ENCODE data around the gene PALLD. TPM values are rescaled to one million over a fixed set of nuclear protein-coding genes. Genes with fewer than 3 reads are reported as not detected.
A peak's percentile ranks its signal among the peaks of the same experiment; 100 is the strongest.

PALLD gene
- total RNA-seq, 4 donors from 2014 or later, result 266 to 761 (median 441) TPM

- intact Hi-C loops (cut with DNase I; ENCODE audit: low total_unique reads), result no loop called here
- no peaks in the 10 kb centered on the region for H3K27me3 ChIP-seq
Observed at GRCh38 chr4:168598191-168598590, 101.3 kb downstream of the PALLD start.

GRCh38 chr4:168600796-168601583 is 104.1 kb downstream of the PALLD start:
- Histone ChIP-seq H3K27me3 (no peaks in the 10 kb centered on the region), H3K4me1 (no peaks in the 10 kb centered on the region), H3K4me3 (no peak overlapping the region), H3K36me3 (no peaks in the 10 kb centered on the region), H3K27ac (no peak overlapping the region), H3K9me3 (no peaks in the 10 kb centered on the region)
- intact Hi-C loops (cut with DNase I; ENCODE audit: low total_unique reads), result no loop called here
- TF ChIP-seq POLR2A (IDR thresholded peaks at IDR 0.05) (no peak), CTCF (IDR thresholded peaks at IDR 0.05) (no peak)
- DNase-seq, result no peak

More at GRCh38 chr4:168598191-168598590, 101.3 kb downstream of the PALLD start:
- no peaks in the 10 kb centered on the region for H3K4me1 ChIP-seq
- H3K27ac ChIP-seq, result no peak overlapping the region
- no peaks in the 10 kb centered on the region for H3K9me3 ChIP-seq
- H3K36me3 ChIP-seq, result no peaks in the 10 kb centered on the region
- no peak for TF ChIP-seq CTCF (IDR thresholded peaks at IDR 0.05)
- TF ChIP-seq POLR2A (IDR thresholded peaks at IDR 0.05), result no peak
- peak in 1 of 2 donors; percentile 25 for DNase-seq
- H3K4me3 ChIP-seq, result no peak overlapping the region

GRCh38 chr4:168601899-168602298 is 105.0 kb downstream of the PALLD start:
- Histone ChIP-seq H3K4me1 (no peaks in the 10 kb centered on the region), H3K9me3 (no peaks in the 10 kb centered on the region), H3K4me3 (no peak overlapping the region), H3K27me3 (no peaks in the 10 kb centered on the region), H3K36me3 (no peaks in the 10 kb centered on the region), H3K27ac (no peak overlapping the region)
- no peak for DNase-seq
- TF ChIP-seq CTCF (IDR thresholded peaks at IDR 0.05), result no peak
- TF ChIP-seq POLR2A (IDR thresholded peaks at IDR 0.05), result no peak
- intact Hi-C loops (cut with DNase I; ENCODE audit: low total_unique reads), result no loop called here

- peak overlapping the region in 1 of 2 donors; percentile 45 for H3K27ac ChIP-seq
- TF ChIP-seq CTCF (IDR thresholded peaks at IDR 0.05), result no peak
- no peak for TF ChIP-seq POLR2A (IDR thresholded peaks at IDR 0.05)
- H3K4me3 ChIP-seq, result no peak overlapping the region
- no peaks in the 10 kb centered on the region for H3K27me3 ChIP-seq
- intact Hi-C loops (cut with DNase I; ENCODE audit: low total_unique reads), result no loop called here
- DNase-seq, result peak; percentile 38 to 61
- H3K36me3 ChIP-seq, result no peaks in the 10 kb centered on the region
- H3K9me3 ChIP-seq, result no peaks in the 10 kb centered on the region
- H3K4me1 ChIP-seq, result no peaks in the 10 kb centered on the region
Observed at GRCh38 chr4:168604496-168605373, 107.9 kb downstream of the PALLD start.

- intact Hi-C loops (cut with DNase I; ENCODE audit: low total_unique reads), result no loop called here
- H3K27me3 ChIP-seq, result no peaks in the 10 kb centered on the region
- H3K27ac ChIP-seq, result no peak overlapping the region
Observed at GRCh38 chr4:168605411-168605810, 108.6 kb downstream of the PALLD start.

More at GRCh38 chr4:168605411-168605810, 108.6 kb downstream of the PALLD start:
- Histone ChIP-seq H3K4me3 (no peak overlapping the region), H3K9me3 (no peaks in the 10 kb centered on the region), H3K36me3 (no peaks in the 10 kb centered on the region), H3K4me1 (no peaks in the 10 kb centered on the region)
- TF ChIP-seq CTCF (IDR thresholded peaks at IDR 0.05) (no peak), POLR2A (IDR thresholded peaks at IDR 0.05) (no peak)
- no peak for DNase-seq
